GM10266 (cell line): ENCODE measurements around the gene CIB2.

Experiments
- DNase-seq: peaks from one replicate; pipeline ENCODE4 v3.0.0; 2012; ENCODE audit errors: extremely low spot score
- TF ChIP-seq, protein P1 (sequence below): IDR thresholded peaks from 2 replicates; pipeline ENCODE4 v1.5.1; 2012; ENCODE audit warnings: mild to moderate bottlenecking, low read depth; ENCODE audit not compliant: control insufficient read depth, insufficient read depth; ENCODE audit errors: missing control alignments

CIB2 gene

DNA sequence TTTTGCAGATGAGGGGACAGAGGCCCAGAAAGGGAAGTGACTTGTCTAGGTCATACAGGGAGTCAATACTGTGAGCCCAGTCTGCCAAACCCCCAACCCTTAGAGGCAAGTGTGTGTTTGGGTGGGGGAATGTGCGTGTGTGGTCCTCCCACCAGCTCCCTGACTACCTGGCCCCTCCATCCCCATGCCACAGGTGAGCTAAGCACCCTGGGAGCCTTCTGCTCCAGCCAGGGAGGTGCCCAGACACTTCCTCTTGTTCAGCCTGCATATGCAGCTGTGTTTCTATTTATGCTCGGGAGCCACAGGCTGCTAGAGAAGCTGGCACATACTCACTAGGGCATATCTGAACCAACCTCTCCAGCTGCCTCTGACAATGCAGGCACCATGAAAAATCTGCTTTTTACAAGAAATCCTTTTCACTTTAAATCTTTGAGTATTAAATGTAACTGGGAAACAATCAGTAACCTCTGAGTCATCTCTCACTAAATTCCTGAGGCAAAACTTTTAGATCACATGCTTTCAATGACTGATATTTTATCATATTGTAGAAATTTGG is 74.5 kb downstream of the CIB2 start:
- no peak for DNase-seq
- TF ChIP-seq, protein P1, sequence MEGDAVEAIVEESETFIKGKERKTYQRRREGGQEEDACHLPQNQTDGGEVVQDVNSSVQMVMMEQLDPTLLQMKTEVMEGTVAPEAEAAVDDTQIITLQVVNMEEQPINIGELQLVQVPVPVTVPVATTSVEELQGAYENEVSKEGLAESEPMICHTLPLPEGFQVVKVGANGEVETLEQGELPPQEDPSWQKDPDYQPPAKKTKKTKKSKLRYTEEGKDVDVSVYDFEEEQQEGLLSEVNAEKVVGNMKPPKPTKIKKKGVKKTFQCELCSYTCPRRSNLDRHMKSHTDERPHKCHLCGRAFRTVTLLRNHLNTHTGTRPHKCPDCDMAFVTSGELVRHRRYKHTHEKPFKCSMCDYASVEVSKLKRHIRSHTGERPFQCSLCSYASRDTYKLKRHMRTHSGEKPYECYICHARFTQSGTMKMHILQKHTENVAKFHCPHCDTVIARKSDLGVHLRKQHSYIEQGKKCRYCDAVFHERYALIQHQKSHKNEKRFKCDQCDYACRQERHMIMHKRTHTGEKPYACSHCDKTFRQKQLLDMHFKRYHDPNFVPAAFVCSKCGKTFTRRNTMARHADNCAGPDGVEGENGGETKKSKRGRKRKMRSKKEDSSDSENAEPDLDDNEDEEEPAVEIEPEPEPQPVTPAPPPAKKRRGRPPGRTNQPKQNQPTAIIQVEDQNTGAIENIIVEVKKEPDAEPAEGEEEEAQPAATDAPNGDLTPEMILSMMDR: no peak

DNA sequence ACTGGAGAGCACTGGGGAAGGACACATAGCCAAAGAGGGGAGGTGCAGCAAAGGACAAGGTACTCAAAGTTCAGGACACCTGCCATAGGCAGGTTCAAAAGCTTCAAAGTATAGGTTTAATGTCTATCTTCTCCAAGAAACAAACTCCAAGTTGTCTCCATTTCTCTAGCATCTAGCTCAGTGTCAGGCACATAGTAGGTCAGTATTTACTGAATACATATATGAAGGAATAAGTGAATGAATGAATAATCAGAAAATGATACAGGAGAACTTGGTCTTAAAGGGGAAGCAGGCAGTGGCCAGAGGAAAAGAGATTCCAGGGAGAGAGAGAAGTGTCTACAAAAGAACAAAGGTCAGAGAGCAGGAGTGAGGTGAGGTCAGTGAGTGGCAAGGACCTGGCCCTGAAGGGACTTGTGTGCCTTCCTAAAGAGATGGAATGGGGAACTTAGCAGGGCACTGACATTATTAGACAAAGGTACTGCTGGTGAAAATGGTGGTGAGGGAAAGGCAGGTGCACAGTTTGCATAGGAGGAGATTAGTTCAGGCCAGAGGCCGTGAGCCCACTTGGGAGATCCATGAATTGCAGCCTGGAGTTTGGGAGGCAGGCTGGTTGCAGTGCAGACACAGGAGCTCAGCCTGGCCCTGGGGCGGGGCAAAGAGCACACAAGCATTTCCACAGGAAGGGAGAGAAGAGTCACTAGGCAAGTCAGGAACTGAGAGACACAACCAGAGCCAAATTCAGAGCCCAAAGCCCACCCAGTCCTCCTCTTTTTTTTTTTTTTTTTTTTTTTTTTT is 75.1 kb downstream of the CIB2 start:
- TF ChIP-seq, protein P1: no peak
- no peak for DNase-seq

DNA sequence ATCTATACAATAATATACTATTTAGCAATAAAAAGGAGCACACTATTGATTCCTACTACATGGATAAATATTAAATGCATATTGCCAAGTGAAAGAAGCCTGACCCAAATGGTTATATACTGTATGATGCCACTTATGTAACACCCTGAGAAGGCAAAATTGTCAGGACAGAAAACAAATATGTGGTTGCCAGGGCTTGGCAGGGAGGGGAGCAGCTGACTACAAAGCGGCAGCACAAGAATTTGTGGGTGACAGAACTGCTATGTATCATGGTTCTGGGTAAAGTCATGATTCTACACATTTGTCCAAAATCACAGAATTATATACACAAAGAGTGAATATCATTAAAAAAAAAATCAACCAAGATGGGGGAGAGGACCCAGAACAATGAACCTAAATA is 76.3 kb downstream of the CIB2 start:
- TF ChIP-seq, protein P1: no peak
- no peak for DNase-seq
